ENCODE results near the gene MAN2A1.

MAN2A1 gene

GRCh38 chr5:109654455-109654854 is 35.3 kb upstream of the MAN2A1 start:
- Histone ChIP-seq H3K27me3 (replicated peaks; ENCODE audit: control insufficient read depth, insufficient read depth, low read length, poor library complexity, severe bottlenecking) (no peaks in the 10 kb centered on the region), H3K9me3 (ENCODE audit: control insufficient read depth, low read length) (no peaks in the 10 kb centered on the region), H3K27ac (ENCODE audit: insufficient read depth, low read length, poor library complexity, severe bottlenecking) (no peak overlapping the region), H3K4me1 (ENCODE audit: control insufficient read depth, insufficient read depth, low read length, poor library complexity, severe bottlenecking) (peaks cover 5% of the 10 kb centered on the region), H3K4me3 (ENCODE audit: insufficient read depth, low read depth, low read length, poor library complexity, severe bottlenecking) (no peak overlapping the region), H3K36me3 (ENCODE audit: control insufficient read depth, insufficient read depth, low read length) (no peaks in the 10 kb centered on the region)
- DNase-seq = no peak

GRCh38 chr5:109655841-109656240 is 33.9 kb upstream of the MAN2A1 start:
- no peak overlapping the region for H3K27ac ChIP-seq (ENCODE audit: insufficient read depth, low read length, poor library complexity, severe bottlenecking)
- H3K4me1 ChIP-seq (ENCODE audit: control insufficient read depth, insufficient read depth, low read length, poor library complexity, severe bottlenecking) = peaks cover 5% of the 10 kb centered on the region
- H3K9me3 ChIP-seq (ENCODE audit: control insufficient read depth, low read length) = no peaks in the 10 kb centered on the region
- H3K36me3 ChIP-seq (ENCODE audit: control insufficient read depth, insufficient read depth, low read length) = no peaks in the 10 kb centered on the region
- DNase-seq = no peak
- H3K4me3 ChIP-seq (ENCODE audit: insufficient read depth, low read depth, low read length, poor library complexity, severe bottlenecking) = no peak overlapping the region
- H3K27me3 ChIP-seq (replicated peaks; ENCODE audit: control insufficient read depth, insufficient read depth, low read length, poor library complexity, severe bottlenecking) = no peaks in the 10 kb centered on the region

GRCh38 chr5:109656829-109657228 is 32.9 kb upstream of the MAN2A1 start:
- H3K27ac ChIP-seq (ENCODE audit: insufficient read depth, low read length, poor library complexity, severe bottlenecking) = no peak overlapping the region
- H3K9me3 ChIP-seq (ENCODE audit: control insufficient read depth, low read length) = no peaks in the 10 kb centered on the region
- no peaks in the 10 kb centered on the region for H3K36me3 ChIP-seq (ENCODE audit: control insufficient read depth, insufficient read depth, low read length)
- no peak overlapping the region for H3K4me3 ChIP-seq (ENCODE audit: insufficient read depth, low read depth, low read length, poor library complexity, severe bottlenecking)
- H3K4me1 ChIP-seq (ENCODE audit: control insufficient read depth, insufficient read depth, low read length, poor library complexity, severe bottlenecking) = peaks cover 5% of the 10 kb centered on the region
- no peaks in the 10 kb centered on the region for H3K27me3 ChIP-seq (replicated peaks; ENCODE audit: control insufficient read depth, insufficient read depth, low read length, poor library complexity, severe bottlenecking)
- peak; percentile 16 to 50 (median 22) for DNase-seq

GRCh38 chr5:109659901-109660300 is 29.8 kb upstream of the MAN2A1 start:
- H3K27me3 ChIP-seq (replicated peaks; ENCODE audit: control insufficient read depth, insufficient read depth, low read length, poor library complexity, severe bottlenecking) = no peaks in the 10 kb centered on the region
- H3K4me3 ChIP-seq (ENCODE audit: insufficient read depth, low read depth, low read length, poor library complexity, severe bottlenecking) = no peak overlapping the region
- H3K9me3 ChIP-seq (ENCODE audit: control insufficient read depth, low read length) = no peaks in the 10 kb centered on the region
- H3K4me1 ChIP-seq (ENCODE audit: control insufficient read depth, insufficient read depth, low read length, poor library complexity, severe bottlenecking) = peaks cover 5% of the 10 kb centered on the region
- H3K27ac ChIP-seq (ENCODE audit: insufficient read depth, low read length, poor library complexity, severe bottlenecking) = no peak overlapping the region
- H3K36me3 ChIP-seq (ENCODE audit: control insufficient read depth, insufficient read depth, low read length) = no peaks in the 10 kb centered on the region
- DNase-seq = no peak

- no peak overlapping the region for H3K27ac ChIP-seq (ENCODE audit: insufficient read depth, low read length, poor library complexity, severe bottlenecking)
These were observed 29.4 kb upstream of the MAN2A1 start for GRCh38 chr5:109660301-109660700.

GRCh38 chr5:109668237-109668636 is 21.5 kb upstream of the MAN2A1 start:
- H3K9me3 ChIP-seq (ENCODE audit: control insufficient read depth, low read length) = no peaks in the 10 kb centered on the region
- DNase-seq = no peak
- no peaks in the 10 kb centered on the region for H3K36me3 ChIP-seq (ENCODE audit: control insufficient read depth, insufficient read depth, low read length)
- no peaks in the 10 kb centered on the region for H3K27me3 ChIP-seq (replicated peaks; ENCODE audit: control insufficient read depth, insufficient read depth, low read length, poor library complexity, severe bottlenecking)
- H3K4me3 ChIP-seq (ENCODE audit: insufficient read depth, low read depth, low read length, poor library complexity, severe bottlenecking) = no peak overlapping the region
- H3K4me1 ChIP-seq (ENCODE audit: control insufficient read depth, insufficient read depth, low read length, poor library complexity, severe bottlenecking) = no peaks in the 10 kb centered on the region
- H3K27ac ChIP-seq (ENCODE audit: insufficient read depth, low read length, poor library complexity, severe bottlenecking) = no peak overlapping the region

More at GRCh38 chr5:109660301-109660700, 29.4 kb upstream of the MAN2A1 start:
- H3K36me3 ChIP-seq (ENCODE audit: control insufficient read depth, insufficient read depth, low read length) = no peaks in the 10 kb centered on the region
- no peaks in the 10 kb centered on the region for H3K9me3 ChIP-seq (ENCODE audit: control insufficient read depth, low read length)
- H3K27me3 ChIP-seq (replicated peaks; ENCODE audit: control insufficient read depth, insufficient read depth, low read length, poor library complexity, severe bottlenecking) = no peaks in the 10 kb centered on the region
- peaks cover 5% of the 10 kb centered on the region for H3K4me1 ChIP-seq (ENCODE audit: control insufficient read depth, insufficient read depth, low read length, poor library complexity, severe bottlenecking)
- no peak overlapping the region for H3K4me3 ChIP-seq (ENCODE audit: insufficient read depth, low read depth, low read length, poor library complexity, severe bottlenecking)
- DNase-seq = no peak

- Histone ChIP-seq H3K4me3 (ENCODE audit: insufficient read depth, low read depth, low read length, poor library complexity, severe bottlenecking) (no peak overlapping the region), H3K27me3 (replicated peaks; ENCODE audit: control insufficient read depth, insufficient read depth, low read length, poor library complexity, severe bottlenecking) (no peaks in the 10 kb centered on the region), H3K4me1 (ENCODE audit: control insufficient read depth, insufficient read depth, low read length, poor library complexity, severe bottlenecking) (no peaks in the 10 kb centered on the region), H3K36me3 (ENCODE audit: control insufficient read depth, insufficient read depth, low read length) (no peaks in the 10 kb centered on the region), H3K9me3 (ENCODE audit: control insufficient read depth, low read length) (no peaks in the 10 kb centered on the region), H3K27ac (ENCODE audit: insufficient read depth, low read length, poor library complexity, severe bottlenecking) (no peak overlapping the region)
- no peak for DNase-seq
These were observed 20.9 kb upstream of the MAN2A1 start for GRCh38 chr5:109668668-109669422.

- H3K36me3 ChIP-seq (ENCODE audit: control insufficient read depth, insufficient read depth, low read length) = no peaks in the 10 kb centered on the region
- H3K9me3 ChIP-seq (ENCODE audit: control insufficient read depth, low read length) = no peaks in the 10 kb centered on the region
- no peaks in the 10 kb centered on the region for H3K27me3 ChIP-seq (replicated peaks; ENCODE audit: control insufficient read depth, insufficient read depth, low read length, poor library complexity, severe bottlenecking)
- DNase-seq = no peak
- no peaks in the 10 kb centered on the region for H3K4me1 ChIP-seq (ENCODE audit: control insufficient read depth, insufficient read depth, low read length, poor library complexity, severe bottlenecking)
- H3K27ac ChIP-seq (ENCODE audit: insufficient read depth, low read length, poor library complexity, severe bottlenecking) = no peak overlapping the region
- no peak overlapping the region for H3K4me3 ChIP-seq (ENCODE audit: insufficient read depth, low read depth, low read length, poor library complexity, severe bottlenecking)
These were observed 19.6 kb upstream of the MAN2A1 start for GRCh38 chr5:109669991-109670706.

- Histone ChIP-seq H3K27me3 (replicated peaks; ENCODE audit: control insufficient read depth, insufficient read depth, low read length, poor library complexity, severe bottlenecking) (no peaks in the 10 kb centered on the region), H3K4me3 (ENCODE audit: insufficient read depth, low read depth, low read length, poor library complexity, severe bottlenecking) (no peak overlapping the region), H3K9me3 (ENCODE audit: control insufficient read depth, low read length) (no peaks in the 10 kb centered on the region), H3K36me3 (ENCODE audit: control insufficient read depth, insufficient read depth, low read length) (no peaks in the 10 kb centered on the region), H3K27ac (ENCODE audit: insufficient read depth, low read length, poor library complexity, severe bottlenecking) (no peak overlapping the region), H3K4me1 (ENCODE audit: control insufficient read depth, insufficient read depth, low read length, poor library complexity, severe bottlenecking) (no peaks in the 10 kb centered on the region)
- no peak for DNase-seq
These were observed 18.6 kb upstream of the MAN2A1 start for GRCh38 chr5:109671136-109671535.

GRCh38 chr5:109674596-109674995 is 15.1 kb upstream of the MAN2A1 start:
- no peaks in the 10 kb centered on the region for H3K36me3 ChIP-seq (ENCODE audit: control insufficient read depth, insufficient read depth, low read length)
- H3K27me3 ChIP-seq (replicated peaks; ENCODE audit: control insufficient read depth, insufficient read depth, low read length, poor library complexity, severe bottlenecking) = no peaks in the 10 kb centered on the region
- H3K4me3 ChIP-seq (ENCODE audit: insufficient read depth, low read depth, low read length, poor library complexity, severe bottlenecking) = no peak overlapping the region
- H3K4me1 ChIP-seq (ENCODE audit: control insufficient read depth, insufficient read depth, low read length, poor library complexity, severe bottlenecking) = no peaks in the 10 kb centered on the region
- DNase-seq = no peak
- no peak overlapping the region for H3K27ac ChIP-seq (ENCODE audit: insufficient read depth, low read length, poor library complexity, severe bottlenecking)
- no peaks in the 10 kb centered on the region for H3K9me3 ChIP-seq (ENCODE audit: control insufficient read depth, low read length)

Data from effector memory CD4-positive, alpha-beta T cell (primary cell).